Suprapubic skin (tissue), 4 donors: Measurements from ENCODE around the gene TCHP. TPM values are rescaled to one million over a fixed set of nuclear protein-coding genes. Genes with fewer than 3 reads are reported as not detected.

Experiments used
- DNase-seq, 2 donors: peaks; one replicate each; pipeline ENCODE4 v3.0.0-alpha.2; 2019; ENCODE audit warnings: low spot score in 2 of 2
- H3K27ac ChIP-seq: fragments of 200-600 bp; sonication (generic); one replicate; pipeline ENCODE4 v1.5.1; 2019
- H3K27me3 ChIP-seq: fragments of 200-600 bp; sonication (generic); one replicate; pipeline ENCODE4 v1.5.1; 2019
- H3K36me3 ChIP-seq: fragments of 200-600 bp; sonication (generic); one replicate; pipeline ENCODE4 v1.5.1; 2019
- H3K4me1 ChIP-seq: fragments of 200-600 bp; sonication (generic); one replicate; pipeline ENCODE4 v1.5.1; 2019
- H3K4me3 ChIP-seq: fragments of 200-600 bp; sonication (generic); one replicate; pipeline ENCODE4 v1.5.1; 2019; ENCODE audit warnings: mild to moderate bottlenecking
- H3K9me3 ChIP-seq: fragments of 200-600 bp; sonication (generic); one replicate; pipeline ENCODE4 v1.5.1; 2019
- EP300 ChIP-seq: sonication (generic); formaldehyde crosslinking; IDR thresholded peaks from one replicate; pipeline ENCODE4 v1.6.1; 2017; ENCODE audit warnings: antibody characterized with exemption
- POLR2A ChIP-seq, 2 donors: fragments of 450-650 bp; IDR thresholded peaks; one replicate each; pipeline ENCODE4 v1.6.1; 2017; ENCODE audit warnings: antibody characterized with exemption in 2 of 2, mild to moderate bottlenecking in 2 of 2, moderate library complexity in 2 of 2
- POLR2AphosphoS5 ChIP-seq, 3 donors: sonication (generic); formaldehyde crosslinking; IDR thresholded peaks; one replicate each; pipeline ENCODE4 v1.6.1; 2017; ENCODE audit warnings: antibody characterized with exemption in 3 of 3
- WGBS: methylation state at CpG from one replicate; pipeline ENCODE4 v1.1.5; 2018; 5-methylcytosine and 5-hydroxymethylcytosine counted together
- total RNA-seq, 4 donors: library from RNA; depleted of rRNA; stranded (reverse); fragments of >200 nt; gene quantifications; one replicate each; pipeline ENCODE4 v1.1.0, GENCODE V29; 2016
- TF ChIP-seq, protein P1 (sequence below), 2 donors: fragments of 200-600 bp in 1 of 2; fragments of 450-650 bp in 1 of 2; sonication (generic) in 1 of 2; IDR thresholded peaks; one replicate each; pipeline ENCODE4 v1.5.1; 2016 to 2019; ENCODE audit warnings: antibody characterized with exemption in 2 of 2, mild to moderate bottlenecking in 1 of 2, moderate library complexity in 1 of 2

Gene TCHP
- total RNA-seq, 4 donors from 2014 or later, result 22.6 to 96.4 (median 36.6) TPM

DNA sequence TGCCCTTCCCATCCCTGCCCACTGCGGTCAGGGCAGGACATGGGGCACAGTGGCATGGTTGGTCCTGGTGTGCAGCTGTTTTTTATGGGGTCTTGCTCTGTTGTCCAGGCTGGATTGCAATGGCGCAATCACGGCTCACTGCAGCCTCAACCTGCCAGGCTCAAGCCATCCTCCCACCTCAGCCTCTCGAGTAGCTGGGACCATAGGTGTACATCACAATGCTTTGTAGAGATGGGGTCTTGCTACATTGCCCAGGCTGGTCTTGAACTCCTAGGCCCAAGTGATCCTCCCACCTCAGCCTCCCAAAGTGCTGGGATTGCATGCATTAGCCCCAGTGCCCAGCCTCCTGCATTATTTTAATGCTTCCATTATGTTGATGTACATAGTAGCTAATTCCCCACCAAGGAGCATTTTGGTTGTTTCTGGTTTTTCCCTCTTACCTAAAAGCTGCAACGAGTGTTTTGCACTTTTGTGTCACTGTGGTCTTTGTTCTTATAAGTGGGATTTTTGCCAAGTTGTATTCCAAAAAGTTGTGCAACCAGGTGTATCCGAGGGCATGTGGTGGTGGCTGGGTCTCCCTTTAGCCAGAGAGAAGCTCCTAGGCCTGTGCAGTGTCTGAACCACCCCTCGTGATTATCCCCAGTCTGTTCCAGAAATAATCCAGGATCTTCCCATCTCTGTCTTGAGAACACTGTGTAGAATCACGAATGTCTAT is 10.3 kb downstream of the TCHP start:
- H3K36me3 ChIP-seq, result peaks cover 99% of the 10 kb centered on the region
- WGBS, result 84% methylated on average over 8 of the region's 8 CpGs
- H3K27ac ChIP-seq, result no peak overlapping the region
- no peak overlapping the region for H3K4me3 ChIP-seq
- H3K27me3 ChIP-seq, result no peaks in the 10 kb centered on the region
- H3K9me3 ChIP-seq, result no peaks in the 10 kb centered on the region
- TF ChIP-seq, protein P1, sequence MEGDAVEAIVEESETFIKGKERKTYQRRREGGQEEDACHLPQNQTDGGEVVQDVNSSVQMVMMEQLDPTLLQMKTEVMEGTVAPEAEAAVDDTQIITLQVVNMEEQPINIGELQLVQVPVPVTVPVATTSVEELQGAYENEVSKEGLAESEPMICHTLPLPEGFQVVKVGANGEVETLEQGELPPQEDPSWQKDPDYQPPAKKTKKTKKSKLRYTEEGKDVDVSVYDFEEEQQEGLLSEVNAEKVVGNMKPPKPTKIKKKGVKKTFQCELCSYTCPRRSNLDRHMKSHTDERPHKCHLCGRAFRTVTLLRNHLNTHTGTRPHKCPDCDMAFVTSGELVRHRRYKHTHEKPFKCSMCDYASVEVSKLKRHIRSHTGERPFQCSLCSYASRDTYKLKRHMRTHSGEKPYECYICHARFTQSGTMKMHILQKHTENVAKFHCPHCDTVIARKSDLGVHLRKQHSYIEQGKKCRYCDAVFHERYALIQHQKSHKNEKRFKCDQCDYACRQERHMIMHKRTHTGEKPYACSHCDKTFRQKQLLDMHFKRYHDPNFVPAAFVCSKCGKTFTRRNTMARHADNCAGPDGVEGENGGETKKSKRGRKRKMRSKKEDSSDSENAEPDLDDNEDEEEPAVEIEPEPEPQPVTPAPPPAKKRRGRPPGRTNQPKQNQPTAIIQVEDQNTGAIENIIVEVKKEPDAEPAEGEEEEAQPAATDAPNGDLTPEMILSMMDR (IDR thresholded peaks at IDR 0.05), result no peak
- TF ChIP-seq EP300, result no peak
- no peak for TF ChIP-seq POLR2AphosphoS5 (IDR thresholded peaks at IDR 0.05)
- no peak for TF ChIP-seq POLR2A (IDR thresholded peaks at IDR 0.05)
- no peak for DNase-seq
- H3K4me1 ChIP-seq, result peaks cover 8% of the 10 kb centered on the region

- no peaks in the 10 kb centered on the region for H3K27me3 ChIP-seq
- no peaks in the 10 kb centered on the region for H3K9me3 ChIP-seq
- no peak overlapping the region for H3K27ac ChIP-seq
- H3K36me3 ChIP-seq, result peaks cover 99% of the 10 kb centered on the region
- TF ChIP-seq POLR2AphosphoS5 (IDR thresholded peaks at IDR 0.05), result no peak
- TF ChIP-seq, protein P1 (IDR thresholded peaks at IDR 0.05), result peak in 1 of 2 donors; percentile 25
- peaks cover 13% of the 10 kb centered on the region for H3K4me1 ChIP-seq
- 75% methylated on average over 6 of the region's 12 CpGs for WGBS
- no peak overlapping the region for H3K4me3 ChIP-seq
- no peak for DNase-seq
These were observed 10.9 kb downstream of the TCHP start for GRCh38 chr12:109910969-109911348.

DNA sequence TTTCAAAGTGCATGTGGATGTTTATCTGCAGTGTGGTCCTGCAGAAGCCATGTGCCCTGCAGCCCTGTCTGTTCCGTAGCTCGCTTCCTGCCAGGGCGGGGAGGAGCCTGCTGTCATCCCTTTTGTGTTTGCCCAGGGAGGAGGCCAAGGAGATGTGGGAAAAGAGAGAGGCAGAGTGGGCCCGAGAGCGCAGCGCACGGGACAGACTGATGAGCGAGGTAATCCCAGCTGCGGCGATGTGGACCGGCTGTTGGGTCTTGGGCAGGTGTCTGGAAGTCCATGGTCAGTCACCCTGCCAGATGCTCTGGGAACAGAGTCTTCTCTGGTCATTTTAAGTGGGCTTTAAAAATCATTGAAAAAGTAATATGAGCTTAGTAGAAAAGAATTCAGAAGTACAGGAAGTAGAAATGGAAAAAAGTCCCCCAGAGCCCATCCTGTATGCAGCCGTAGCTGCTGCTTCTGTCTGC is 12.8 kb downstream of the TCHP start:
- Histone ChIP-seq H3K27ac (no peak overlapping the region), H3K9me3 (no peaks in the 10 kb centered on the region), H3K4me3 (no peak overlapping the region), H3K27me3 (no peaks in the 10 kb centered on the region), H3K36me3 (peaks cover 99% of the 10 kb centered on the region), H3K4me1 (peaks cover 13% of the 10 kb centered on the region)
- 88% methylated on average over 12 of the region's 12 CpGs for WGBS
- TF ChIP-seq POLR2A (IDR thresholded peaks at IDR 0.05) (no peak), EP300 (no peak)
- TF ChIP-seq, protein P1 (IDR thresholded peaks at IDR 0.05), result no peak
- DNase-seq, result no peak

GRCh38 chr12:109914461-109914860 is 14.4 kb downstream of the TCHP start:
- Histone ChIP-seq H3K36me3 (peaks cover 97% of the 10 kb centered on the region), H3K9me3 (no peaks in the 10 kb centered on the region), H3K27me3 (no peaks in the 10 kb centered on the region), H3K27ac (peak overlapping the region; percentile 68), H3K4me1 (peaks cover 13% of the 10 kb centered on the region), H3K4me3 (no peak overlapping the region)
- WGBS, result 53% methylated on average over 14 of the region's 16 CpGs
- no peak for TF ChIP-seq EP300
- TF ChIP-seq POLR2A (IDR thresholded peaks at IDR 0.05), result no peak
- no peak for TF ChIP-seq POLR2AphosphoS5 (IDR thresholded peaks at IDR 0.05)
- TF ChIP-seq, protein P1 (IDR thresholded peaks at IDR 0.05), result no peak
- no peak for DNase-seq

- peak overlapping the region; percentile 68 for H3K27ac ChIP-seq
- H3K4me3 ChIP-seq, result no peak overlapping the region
- peaks cover 13% of the 10 kb centered on the region for H3K4me1 ChIP-seq
- no peak for DNase-seq
- peaks cover 97% of the 10 kb centered on the region for H3K36me3 ChIP-seq
- 65% methylated on average over 26 of the region's 26 CpGs for WGBS
- H3K9me3 ChIP-seq, result no peaks in the 10 kb centered on the region
- H3K27me3 ChIP-seq, result no peaks in the 10 kb centered on the region
- TF ChIP-seq POLR2A (IDR thresholded peaks at IDR 0.05) (no peak), POLR2AphosphoS5 (IDR thresholded peaks at IDR 0.05) (peak in 1 of 3 donors; percentile 57), EP300 (no peak)
- TF ChIP-seq, protein P1 (IDR thresholded peaks at IDR 0.05), result no peak
These were observed 15.3 kb downstream of the TCHP start for GRCh38 chr12:109915171-109916040.
